Motor neuron (in vitro differentiated cells): Measurements from ENCODE around the gene ARF3. TPM values are rescaled to one million over a fixed set of nuclear protein-coding genes. Genes with fewer than 3 reads are reported as not detected.

Experiments used
- ATAC-seq, 8 experiments: fragments of 200-7000 bp; cut with Tn5 transposase; replicated peaks in 6 of 8; 2 replicates each; pipeline ENCODE4 v1.8.0; 2021; ENCODE audit warnings: mild to moderate bottlenecking in 8 of 8, moderate library complexity in 8 of 8
- H3K27ac ChIP-seq, 2 donors: fragments of 250-450 bp; sonication (Bioruptor Pico); 2 replicates each; pipeline ENCODE4 v1.9.0; 2021; ENCODE audit warnings: antibody characterized with exemption in 2 of 2, mild to moderate bottlenecking in 2 of 2, moderate library complexity in 1 of 2
- H3K4me1 ChIP-seq, 2 donors: fragments of 250-450 bp; sonication (Bioruptor Pico); replicated peaks in 1 of 2; 2 replicates each; pipeline ENCODE4 v1.6.1; 2021; ENCODE audit warnings: antibody characterized with exemption in 2 of 2, mild to moderate bottlenecking in 2 of 2, moderate library complexity in 1 of 2
- H3K4me3 ChIP-seq, 5 donors: fragments of 250-450 bp; sonication (Bioruptor Pico); 2 replicates each; pipeline ENCODE4 v1.9.0; 2021; ENCODE audit warnings: antibody characterized with exemption in 5 of 5, mild to moderate bottlenecking in 5 of 5, moderate library complexity in 4 of 5
- WGBS, 10 experiments: fragments of 450-650 bp; shearing (Covaris generic); methylation state at CpG; one replicate each; pipeline ENCODE4 v1.0.0; 2022; 5-methylcytosine and 5-hydroxymethylcytosine counted together
- in situ Hi-C, 9 experiments: fragments of 400-800 bp; cut with MboI; loops; one replicate each; pipeline ENCODE4 v1.15.0; 2021; ENCODE audit warnings: low sequenced_read_pairs in 9 of 9, low pct_unique_long_range_greater_than_20kb in 2 of 9; ENCODE audit not compliant: unreplicated experiment in 9 of 9
- total RNA-seq, 8 experiments: library from RNA; unstranded; fragments of 300-600 nt; gene quantifications; 2 replicates each; pipeline versions ENCODE4 v1.2.3 to v1.2.4, GENCODE V29; 2022

The ARF3 gene
- total RNA-seq, result 100 to 1,000 TPM in 2 of 8 experiments, 10 to 100 TPM in 6; 48.8 to 124 (median 74.2) TPM

DNA sequence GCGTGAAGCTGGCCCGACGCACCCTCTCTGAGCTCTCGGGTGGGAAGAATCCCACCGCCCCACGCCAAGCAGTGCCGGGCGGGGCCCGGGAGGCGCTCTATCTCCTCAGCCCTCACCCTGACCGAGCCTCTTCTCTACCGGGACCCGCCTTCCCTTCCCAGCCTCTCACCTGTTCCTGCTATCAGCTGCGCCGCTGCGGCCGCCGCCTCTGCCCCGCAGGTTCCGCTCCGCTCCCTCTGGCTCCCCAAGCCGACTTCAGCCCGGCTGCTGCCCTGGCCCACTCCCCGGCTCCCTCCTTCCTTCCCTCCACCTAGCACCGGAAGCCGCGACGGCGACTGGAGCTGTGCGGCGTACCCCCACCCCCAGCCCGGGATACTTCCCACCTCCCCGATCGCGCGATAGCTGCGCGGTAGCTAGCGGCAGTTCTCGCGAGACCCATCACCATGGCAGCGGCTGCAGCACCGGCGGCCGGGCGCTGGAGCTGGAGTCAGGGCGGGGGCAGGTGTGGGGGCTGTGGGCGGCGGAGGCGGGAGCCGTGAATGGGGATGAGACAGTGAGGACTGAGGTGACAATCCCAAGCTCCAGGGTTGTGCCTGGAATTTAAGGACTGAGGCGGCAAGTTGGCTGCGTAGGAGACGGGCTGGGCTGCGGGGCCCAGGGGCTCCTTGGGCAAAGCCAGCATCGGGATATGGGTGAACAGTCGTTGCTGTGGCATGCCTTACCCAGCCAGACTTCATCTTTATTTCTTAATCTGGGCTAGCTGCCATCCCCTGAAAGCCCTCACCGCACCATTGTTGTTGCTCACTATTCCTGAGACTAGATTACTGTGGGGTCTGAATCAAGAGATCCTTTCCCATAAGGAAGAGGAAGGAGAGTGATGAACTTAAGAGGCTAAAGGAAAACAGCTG lies at the start of gene ARF3:
Gene ARF3 (minus strand): TSS at position 347 of the 908 bp plus-strand sequence. CDS start 16,392 bp downstream, outside the sequence.
- peak within 1 kb of the TSS; percentile 92 to 94 for H3K27ac ChIP-seq
- H3K4me1 ChIP-seq, result peaks cover 9 to 11% of the 10 kb centered on the region in 2 donors
- in situ Hi-C loops, result no loop called here
- WGBS, 10 experiments, result 0 to 10% (median 0%) methylated on average over 1 to 3 of the region's 58 CpGs; no CpG with 5 or more reads in 4 of the 10 experiments
- peak within 1 kb of the TSS; percentile 76 to 85 (median 80) for H3K4me3 ChIP-seq
- ATAC-seq, result peak; percentile 64 to 92 (median 90)

DNA sequence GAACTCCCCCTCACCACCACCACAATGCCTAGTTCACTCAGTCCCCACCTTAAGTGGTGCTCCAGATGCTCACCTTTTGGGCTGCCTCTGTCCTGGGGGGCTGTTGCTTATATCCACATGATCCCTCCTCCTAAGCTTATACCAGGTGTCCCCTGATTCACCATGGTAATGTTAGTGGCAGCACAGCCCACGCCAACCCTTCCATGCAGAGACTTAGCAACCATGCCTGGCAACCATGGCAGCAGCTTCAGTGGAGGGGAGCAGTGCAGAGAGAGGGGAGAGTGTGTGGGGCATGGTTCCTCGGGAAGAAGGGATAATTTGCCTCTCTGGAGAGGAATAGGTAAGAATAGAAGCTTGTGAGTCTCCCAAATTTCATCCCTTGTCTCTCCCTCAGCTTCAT lies 43.1 kb upstream of the ARF3 start:
- Histone ChIP-seq H3K4me3 (no peak overlapping the region), H3K27ac (no peak overlapping the region), H3K4me1 (peaks cover 22 to 28% of the 10 kb centered on the region in 2 donors)
- in situ Hi-C loops, result no loop called here
- peak in 1 of 8 experiments; percentile 54 for ATAC-seq
- WGBS, 10 experiments, result 71 to 100% (median 81%) methylated on average over 1 to 2 of the region's 2 CpGs; no CpG with 5 or more reads in 6 of the 10 experiments

DNA sequence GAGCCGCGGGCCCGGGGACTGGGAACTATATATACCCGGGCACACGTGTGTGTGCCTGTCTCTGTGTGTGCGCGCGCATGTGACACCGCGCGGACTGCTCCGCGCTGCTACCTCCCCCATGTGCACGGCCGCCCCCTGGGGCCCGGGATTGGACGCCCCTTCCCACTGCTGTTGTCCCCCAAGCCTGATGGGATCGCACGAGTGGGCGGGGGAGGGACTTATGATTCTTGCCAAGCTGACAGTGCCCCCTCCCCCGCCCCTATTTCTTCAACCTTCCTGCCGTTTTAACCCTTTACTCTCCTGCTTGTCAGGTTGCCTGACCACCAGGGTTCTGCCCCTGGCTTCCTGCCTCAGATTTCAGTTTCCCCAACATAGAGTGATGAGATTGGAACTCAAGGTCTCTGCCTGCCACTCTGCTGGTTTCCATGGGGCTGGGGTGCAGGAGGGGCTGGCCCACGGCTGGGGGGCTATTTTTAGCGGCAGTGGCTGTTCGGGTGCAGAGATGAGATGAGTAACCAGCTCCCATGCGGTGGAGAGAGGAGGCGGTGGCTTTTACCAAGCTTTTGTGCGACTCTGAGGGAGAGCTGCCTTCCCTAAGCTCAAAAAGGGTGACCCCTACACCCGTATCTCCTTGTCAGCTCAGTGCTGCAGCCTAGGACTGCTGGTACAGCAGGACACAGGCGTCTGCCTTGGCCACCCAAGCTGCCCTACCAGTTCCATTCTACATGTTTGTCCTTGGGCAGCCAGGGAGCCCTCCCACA lies 42.3 kb upstream of the ARF3 start, which contains the start of gene DDN:
Gene DDN (minus strand): TSS at position 5 of the 761 bp plus-strand sequence. CDS start 88 bp downstream, outside the sequence.
- 0 to 14% (median 2%) methylated on average over 1 to 6 of the region's 30 CpGs; no CpG with 5 or more reads in 6 of the 10 experiments for WGBS, 10 experiments
- Histone ChIP-seq H3K27ac (no peak within 1 kb of the TSS), H3K4me3 (peak within 1 kb of the TSS in 3 of 5 donors; percentile 8 to 27 (median 9)), H3K4me1 (peaks cover 22 to 28% of the 10 kb centered on the region in 2 donors)
- peak; percentile 17 to 69 (median 58) for ATAC-seq
- in situ Hi-C loops, result no loop called here

- in situ Hi-C loops, result no loop called here
- peak; percentile 1 to 52 (median 19) for ATAC-seq
- 0 to 27% (median 0%) methylated on average over 1 to 8 of the region's 48 CpGs; no CpG with 5 or more reads in 7 of the 10 experiments for WGBS, 10 experiments
- H3K27ac ChIP-seq, result no peak overlapping the region
- peak overlapping the region in 3 of 5 donors; percentile 7 to 27 (median 9) for H3K4me3 ChIP-seq
- H3K4me1 ChIP-seq, result peaks cover 22 to 28% of the 10 kb centered on the region in 2 donors
Observed at GRCh38 chr12:48998497-48999353, 41.4 kb upstream of the ARF3 start.

- peak in 4 of 8 experiments; percentile 6 to 27 (median 8) for ATAC-seq
- H3K4me3 ChIP-seq, result peak overlapping the region in 2 of 5 donors; percentile 7 to 27
- in situ Hi-C loops, result no loop called here
- H3K27ac ChIP-seq, result no peak overlapping the region
- 3 to 80% (median 5%) methylated on average over 1 to 14 of the region's 57 CpGs; no CpG with 5 or more reads in 7 of the 10 experiments for WGBS, 10 experiments
- H3K4me1 ChIP-seq, result peaks cover 22 to 28% of the 10 kb centered on the region in 2 donors
Observed at GRCh38 chr12:48997719-48998496, 40.6 kb upstream of the ARF3 start.

DNA sequence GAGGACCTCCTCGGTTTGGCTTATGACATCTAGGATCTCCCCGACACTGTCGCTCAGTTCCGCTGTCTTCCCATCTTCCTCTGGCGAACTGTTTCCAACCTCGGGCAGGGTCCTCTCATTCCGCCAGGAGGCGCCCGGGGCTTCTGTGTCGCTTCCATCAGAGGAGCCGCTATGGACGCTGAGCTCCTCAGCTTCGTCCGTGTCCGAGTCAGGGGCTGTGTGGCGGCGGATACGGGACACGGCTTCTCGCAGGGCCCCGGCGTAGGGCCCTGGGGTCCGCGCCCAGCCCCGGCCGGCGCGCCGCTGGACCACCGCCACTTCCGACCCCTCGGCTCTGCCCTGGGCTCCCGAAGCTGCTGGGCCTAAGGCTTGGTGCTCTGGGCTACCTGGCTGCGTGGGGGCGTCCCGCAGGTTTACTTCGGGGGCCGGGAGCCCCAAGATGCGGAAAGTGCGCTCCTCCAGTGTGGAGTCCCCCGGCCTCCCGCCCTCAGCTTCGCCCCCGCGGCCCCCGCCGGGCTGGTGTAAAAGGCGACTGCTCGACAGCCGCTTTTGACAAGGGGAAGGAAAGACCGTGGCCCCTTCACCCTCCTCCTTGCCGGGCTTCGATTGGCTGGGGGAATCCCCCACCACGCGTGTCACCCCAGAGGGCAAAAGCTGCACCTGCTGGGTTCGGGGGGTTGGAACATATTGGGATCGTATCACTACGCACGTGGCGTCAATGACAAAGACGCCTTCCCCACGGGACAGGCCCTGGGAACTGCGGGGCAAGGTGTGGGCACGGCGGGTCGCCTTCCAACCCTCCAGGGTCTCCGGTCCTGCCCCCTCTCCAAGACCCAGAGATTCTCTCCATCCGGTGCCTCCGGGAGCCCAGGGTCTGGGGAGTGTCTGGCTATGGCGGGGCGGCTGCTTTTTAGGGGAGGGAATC lies 39.8 kb upstream of the ARF3 start:
- no peak overlapping the region for H3K27ac ChIP-seq
- in situ Hi-C loops, result no loop called here
- 10 to 55% (median 20%) methylated on average over 1 to 9 of the region's 71 CpGs; no CpG with 5 or more reads in 5 of the 10 experiments for WGBS, 10 experiments
- peaks cover 22 to 28% of the 10 kb centered on the region in 2 donors for H3K4me1 ChIP-seq
- ATAC-seq, result peak; percentile 5 to 69 (median 58)
- H3K4me3 ChIP-seq, result peak overlapping the region; percentile 17 to 27 (median 25)

- Histone ChIP-seq H3K4me3 (no peak overlapping the region), H3K4me1 (peaks cover 18 to 23% of the 10 kb centered on the region in 2 donors), H3K27ac (no peak overlapping the region)
- in situ Hi-C loops, result no loop called here
- peak; percentile 30 to 73 (median 65) for ATAC-seq
- 0 to 45% (median 6%) methylated on average over 5 to 20 of the region's 32 CpGs; no CpG with 5 or more reads in 4 of the 10 experiments for whole genome bisulfite sequencing, 10 experiments
Observed at GRCh38 chr12:48995086-48995879, 38.0 kb upstream of the ARF3 start.

- in situ Hi-C loops, result no loop called here
- ATAC-seq, result no peak
- Histone ChIP-seq H3K4me1 (peaks cover 9 to 14% of the 10 kb centered on the region in 2 donors), H3K27ac (no peak overlapping the region), H3K4me3 (no peak overlapping the region)
- WGBS, 10 experiments, result 30 to 80% (median 57%) methylated on average over 1 to 9 of the region's 32 CpGs; no CpG with 5 or more reads in 3 of the 10 experiments
Observed at GRCh38 chr12:48994224-48995085, 37.2 kb upstream of the ARF3 start.

- no peak overlapping the region for H3K4me3 ChIP-seq
- no peak overlapping the region for H3K27ac ChIP-seq
- 14 to 86% (median 66%) methylated on average over 1 to 3 of the region's 3 CpGs; no CpG with 5 or more reads in 3 of the 10 experiments for WGBS, 10 experiments
- peaks cover 4 to 10% of the 10 kb centered on the region in 2 donors for H3K4me1 ChIP-seq
- in situ Hi-C loops, result no loop called here
- no peak for ATAC-seq
Observed at GRCh38 chr12:48993787-48994186, 36.5 kb upstream of the ARF3 start.
